HG02981 (cell line): ENCODE data around the gene HS3ST5.
"Not testable (repeated sequence)": the region's sequence is repeated elsewhere in the genome, so short reads cannot be mapped to it uniquely, and the experiment has no call there.

ENCODE experiments used
- ATAC-seq: cut with Tn5 transposase; IDR thresholded peaks from one replicate; pipeline ENCODE4 v1.9.1; 2021; ENCODE audit warnings: mild to moderate bottlenecking, moderate library complexity; ENCODE audit not compliant: unreplicated experiment

The HS3ST5 gene

GRCh38 chr6:114061741-114062140 lies 281.1 kb downstream of the HS3ST5 start:
- no peak for ATAC-seq

DNA sequence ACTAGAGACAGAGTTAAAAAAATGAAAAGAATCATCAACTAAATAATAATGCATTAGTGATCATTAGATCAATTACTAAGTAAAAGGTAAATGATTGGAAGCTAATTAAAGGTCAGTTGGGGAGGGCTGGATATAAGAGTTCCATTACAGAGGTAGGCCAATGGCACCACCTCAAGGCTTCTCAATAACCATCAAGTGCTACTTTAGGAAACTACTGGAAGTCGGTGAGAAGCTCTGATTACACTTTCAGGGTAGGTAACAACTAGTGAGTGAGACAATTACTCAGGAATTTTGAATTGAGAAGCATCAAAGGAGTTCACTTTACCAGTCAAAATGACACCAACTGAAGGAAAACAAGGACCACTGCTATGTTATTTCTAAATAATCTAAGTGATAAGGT lies 281.7 kb downstream of the HS3ST5 start:
- ATAC-seq: no peak

- no peak for ATAC-seq
Observed at GRCh38 chr6:114058435-114058834, 284.4 kb downstream of the HS3ST5 start.

GRCh38 chr6:114055763-114056162 lies 287.1 kb downstream of the HS3ST5 start:
- ATAC-seq: no peak

DNA sequence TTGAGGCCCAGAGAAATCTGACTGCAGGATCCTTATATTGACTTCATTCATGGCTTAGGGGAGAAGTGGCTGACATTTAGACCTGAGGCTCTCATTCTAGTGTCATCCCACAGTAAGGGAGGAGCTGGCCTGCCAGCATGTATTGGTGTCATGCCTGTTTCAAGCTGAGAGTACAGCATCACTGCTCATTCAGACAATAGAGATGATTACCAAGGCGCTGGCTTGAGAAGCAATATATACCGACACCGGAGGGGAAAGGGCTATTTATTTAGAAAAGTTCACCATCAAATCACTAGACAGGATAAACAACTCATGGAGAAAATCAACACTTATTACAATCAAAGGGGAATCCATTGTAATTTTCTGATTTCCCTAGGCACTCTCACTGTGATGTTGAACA lies 287.5 kb downstream of the HS3ST5 start:
- ATAC-seq: no peak

DNA sequence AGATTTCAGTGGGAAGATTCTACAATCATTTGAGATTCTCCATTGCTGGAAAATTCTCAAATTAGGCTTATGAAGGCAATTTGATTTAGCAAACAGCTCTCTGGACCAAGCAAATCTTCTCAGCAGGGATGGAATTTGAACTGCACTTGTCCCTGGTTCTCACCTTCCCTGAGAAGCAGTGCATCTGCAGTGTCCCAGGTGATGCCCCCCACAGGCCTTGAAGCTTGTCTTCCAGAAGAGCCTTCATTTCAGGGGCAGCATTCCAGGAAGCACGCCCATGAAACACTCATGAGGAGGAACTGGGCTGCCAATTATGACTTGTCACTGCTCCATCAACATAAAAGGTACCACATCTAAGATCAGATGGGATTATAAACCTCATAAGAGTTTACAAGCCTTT lies 289.0 kb downstream of the HS3ST5 start:
- no peak for ATAC-seq

DNA sequence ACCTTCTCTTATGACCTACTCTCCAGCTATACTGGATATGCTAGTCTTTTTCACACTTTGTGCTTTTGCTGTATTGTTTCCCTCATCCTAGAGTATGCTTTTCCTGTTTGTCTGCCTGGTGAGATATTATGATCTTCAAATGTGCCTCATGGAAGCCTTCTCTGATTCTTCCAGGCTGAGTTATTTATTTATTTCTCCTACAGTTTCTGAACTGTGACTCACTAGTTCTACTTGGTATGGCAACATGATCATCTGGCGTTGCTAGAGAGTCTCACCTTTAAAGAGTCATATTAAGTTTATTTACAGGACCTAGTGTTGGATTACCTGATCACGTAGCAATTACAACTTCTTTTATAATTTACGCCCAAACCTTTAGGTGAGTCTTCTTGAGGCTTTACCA lies 290.7 kb downstream of the HS3ST5 start:
- no peak for ATAC-seq

DNA sequence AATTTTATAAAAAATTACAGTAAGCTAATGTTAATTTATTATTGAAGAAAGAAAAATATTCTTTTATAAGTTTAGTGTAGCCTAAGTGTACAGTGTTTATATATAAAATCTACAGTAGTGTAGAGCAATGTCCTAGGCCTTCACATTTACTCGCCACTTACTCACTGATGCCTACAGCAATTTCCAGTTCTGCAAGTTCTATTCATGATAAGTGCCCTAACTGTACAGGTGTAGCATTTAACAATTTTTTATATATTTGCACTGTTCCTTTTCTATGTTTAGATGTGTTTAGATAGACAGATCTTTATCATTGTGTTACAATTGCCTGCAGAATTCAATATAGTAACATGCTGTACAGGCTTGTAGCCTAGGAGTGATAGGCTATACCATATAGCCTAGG lies 291.8 kb downstream of the HS3ST5 start:
- no peak for ATAC-seq

GRCh38 chr6:114049367-114049966 lies 293.4 kb downstream of the HS3ST5 start:
- ATAC-seq: no peak

DNA sequence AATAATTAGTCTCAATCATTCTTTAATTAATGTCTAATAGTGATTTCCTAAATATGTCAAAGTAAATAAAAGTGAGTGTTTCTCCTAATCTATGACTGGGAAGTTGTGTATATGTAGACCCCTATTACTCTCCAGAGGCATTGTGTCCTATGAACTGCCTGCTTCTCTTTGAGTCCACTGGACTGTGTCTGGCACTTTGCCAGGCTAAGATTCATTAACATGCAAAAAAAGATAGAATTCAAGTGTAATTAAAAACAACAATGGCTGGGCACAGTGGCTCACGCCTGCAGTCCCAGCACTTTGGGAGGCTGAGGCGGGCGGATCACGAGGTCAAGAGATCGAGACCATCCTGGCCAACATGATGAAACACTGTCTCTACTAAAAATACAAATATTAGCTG lies 298.3 kb downstream of the HS3ST5 start:
- ATAC-seq: not testable (repeated sequence)

- ATAC-seq: no peak
Observed at GRCh38 chr6:114042267-114043016, 300.4 kb downstream of the HS3ST5 start.

DNA sequence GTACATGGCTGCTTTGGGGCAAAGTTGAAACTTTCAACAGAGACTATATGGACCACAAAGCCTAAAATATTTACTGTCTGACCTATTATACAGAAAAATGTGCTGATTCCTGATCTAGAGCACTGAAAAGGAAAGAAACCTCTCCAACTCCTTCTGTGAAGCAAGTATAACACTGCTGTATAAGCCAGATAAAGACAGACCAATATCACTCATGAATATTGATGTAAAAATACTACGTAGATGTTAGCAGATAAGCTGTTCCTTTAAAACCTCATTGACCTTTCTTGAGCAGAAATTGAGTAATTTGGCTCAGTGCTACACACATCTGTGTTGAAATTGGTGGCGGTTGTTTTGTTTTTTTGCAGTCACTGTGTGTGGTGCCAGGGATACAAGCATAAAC lies 302.0 kb downstream of the HS3ST5 start:
- ATAC-seq: no peak

DNA sequence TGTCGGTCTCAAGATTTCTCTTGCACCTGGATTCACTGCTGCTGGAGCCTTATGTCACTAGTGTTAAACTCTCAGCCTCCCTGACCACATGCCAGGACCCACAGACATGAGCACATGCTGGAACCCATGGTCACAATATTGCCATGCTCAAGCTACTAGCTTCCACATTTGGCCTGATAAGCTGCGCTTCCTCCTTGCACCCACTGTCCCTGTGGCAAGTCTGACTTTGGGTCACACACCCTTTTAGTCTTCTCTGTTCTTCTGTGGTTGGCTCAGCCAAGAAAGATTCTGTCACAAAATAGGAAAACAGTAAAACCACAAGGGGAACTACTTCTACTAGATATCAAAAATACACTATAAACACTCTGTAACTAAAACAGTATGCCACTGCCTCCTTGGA lies 303.0 kb downstream of the HS3ST5 start:
- ATAC-seq: no peak

DNA sequence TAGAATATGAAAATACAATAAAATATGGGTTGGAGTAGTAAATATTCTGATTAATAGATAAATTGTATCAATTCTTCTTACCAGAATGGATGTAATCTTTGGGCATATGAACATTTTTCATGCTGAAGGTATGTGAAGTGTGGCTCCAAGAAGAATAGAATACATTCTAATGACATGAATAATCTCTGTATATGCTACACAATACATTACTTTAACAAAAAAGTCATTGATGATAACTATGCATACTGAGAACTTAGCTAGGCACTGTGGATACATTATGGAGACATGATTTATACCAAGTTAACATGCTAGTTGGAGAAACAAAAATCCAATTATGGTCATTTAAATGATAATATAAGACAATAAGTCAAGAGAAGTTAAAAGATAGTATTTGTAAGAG lies 309.2 kb downstream of the HS3ST5 start:
- ATAC-seq: no peak

- ATAC-seq: no peak
Observed at GRCh38 chr6:114032721-114033120, 310.1 kb downstream of the HS3ST5 start.

DNA sequence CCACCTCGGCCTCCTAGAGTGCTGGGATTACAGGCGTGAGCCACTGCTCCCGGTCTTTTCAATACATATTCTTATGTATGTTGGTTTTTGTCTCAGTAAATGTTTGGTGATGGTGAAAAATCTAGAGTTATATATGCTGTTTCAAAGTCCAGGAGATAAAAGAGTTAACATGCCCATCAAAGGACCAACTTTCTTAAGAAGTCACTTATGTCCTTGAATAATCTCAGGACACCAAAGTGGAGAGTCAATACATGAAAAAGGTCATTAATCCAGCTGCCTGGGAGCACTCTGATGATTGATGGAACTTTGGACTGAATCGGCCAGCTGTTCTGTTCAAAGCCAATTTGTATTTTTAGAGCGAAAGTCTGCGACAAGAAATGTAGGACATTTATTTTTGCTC lies 312.1 kb downstream of the HS3ST5 start:
- no peak for ATAC-seq

DNA sequence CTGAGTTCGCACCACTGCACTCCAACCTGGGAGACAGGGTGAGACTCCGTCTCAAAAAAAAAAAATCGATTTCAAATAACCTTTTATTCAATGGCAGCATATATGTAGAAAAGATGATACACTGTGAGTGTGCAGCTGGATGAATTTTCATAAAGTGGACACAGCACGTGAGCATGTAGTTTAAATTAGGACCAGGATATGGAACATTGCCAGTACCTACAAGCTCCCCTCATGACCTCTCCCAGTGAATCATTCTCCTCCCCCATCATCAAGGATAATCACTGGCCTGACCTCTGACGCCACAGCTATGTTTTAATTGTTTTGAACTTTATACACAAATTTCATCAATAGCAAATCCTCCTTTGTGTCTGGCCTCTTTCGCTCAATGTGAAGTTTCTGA lies 318.1 kb downstream of the HS3ST5 start:
- no peak for ATAC-seq

- no peak for ATAC-seq
Observed at GRCh38 chr6:114020196-114020595, 322.6 kb downstream of the HS3ST5 start.

GRCh38 chr6:114017146-114017545 lies 325.7 kb downstream of the HS3ST5 start:
- not testable (repeated sequence) for ATAC-seq

DNA sequence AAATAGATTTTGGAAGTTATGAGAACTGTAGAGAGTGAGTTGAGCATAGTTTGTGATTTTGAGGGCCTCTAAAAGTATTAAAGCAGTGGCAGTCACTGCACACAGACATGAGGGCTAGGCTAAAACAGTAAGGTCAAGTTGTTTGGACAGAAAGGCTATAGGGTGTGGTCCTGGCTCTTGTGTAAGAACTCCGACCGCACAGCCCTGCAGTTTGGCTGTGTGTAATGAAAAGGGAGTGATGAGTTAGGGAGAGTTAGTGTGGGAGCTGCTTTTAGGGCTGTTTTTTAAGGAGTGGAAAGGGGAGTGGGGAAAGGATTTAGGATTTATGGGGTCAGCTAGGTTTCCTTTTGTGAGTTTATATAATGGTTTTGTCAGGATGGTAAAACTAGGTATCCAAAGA lies 328.7 kb downstream of the HS3ST5 start:
- ATAC-seq: not testable (repeated sequence)

DNA sequence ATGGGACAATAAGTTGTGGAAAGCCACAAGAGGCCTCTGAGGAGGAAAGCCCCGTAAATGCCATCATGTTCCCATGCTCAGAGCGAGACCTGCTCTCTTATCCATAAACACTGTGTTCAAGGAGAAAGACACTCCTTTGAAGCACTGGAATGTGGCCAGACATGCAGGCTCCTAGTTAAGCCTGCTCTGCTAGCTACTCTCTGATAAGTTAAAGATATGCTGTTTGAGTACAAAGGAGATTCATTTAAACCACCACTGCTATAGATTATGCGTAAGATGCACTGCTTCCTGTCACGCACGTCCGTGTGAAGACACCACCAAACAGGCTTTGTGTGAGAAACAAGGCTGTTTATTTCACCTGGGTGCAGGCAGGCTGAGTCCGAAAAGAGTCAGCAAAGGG lies 331.3 kb downstream of the HS3ST5 start:
- ATAC-seq: not testable (repeated sequence)

DNA sequence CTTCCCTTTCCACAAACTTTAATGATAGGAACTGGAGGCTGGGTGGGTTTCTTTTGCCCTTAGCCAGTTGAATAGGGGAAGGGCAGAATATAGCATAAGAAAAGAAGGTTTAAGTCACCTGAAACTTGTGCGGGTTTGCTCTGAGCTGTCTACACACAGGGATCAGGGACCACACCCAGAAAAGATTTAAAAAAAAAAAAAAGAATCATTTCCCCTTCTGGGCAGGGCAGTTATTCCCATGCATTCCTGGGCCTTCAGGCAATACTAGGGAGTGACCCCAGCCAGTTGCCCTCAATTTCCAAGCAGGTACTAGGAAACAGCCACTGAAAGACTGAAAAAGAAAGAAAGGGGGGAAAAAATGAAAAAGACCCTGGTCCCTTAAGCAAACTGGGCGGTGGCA lies 332.3 kb downstream of the HS3ST5 start:
- no peak for ATAC-seq

DNA sequence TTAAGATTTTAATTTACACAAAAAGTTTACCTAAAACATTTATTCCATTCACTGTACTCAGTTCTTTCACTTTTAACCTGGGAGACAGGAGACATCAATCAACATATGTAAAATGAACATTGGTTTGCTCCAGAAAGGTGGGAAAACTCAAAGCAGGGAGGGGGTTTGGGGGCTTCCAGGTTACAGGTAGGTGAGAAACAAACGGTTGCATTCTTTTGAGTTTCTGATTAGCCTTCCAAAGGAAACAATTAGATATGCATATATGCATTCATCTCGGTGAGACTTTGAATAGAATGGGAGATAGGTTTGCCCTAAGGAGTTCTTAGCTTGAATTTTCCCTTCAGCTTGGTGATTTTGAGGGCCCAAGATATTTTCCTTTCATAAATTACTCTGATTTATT lies 333.6 kb downstream of the HS3ST5 start:
- ATAC-seq: no peak
